HG02588 (cell line): Measurements from ENCODE around the gene SCO2.

Experiments used
- ATAC-seq: cut with Tn5 transposase; IDR thresholded peaks from one replicate; pipeline ENCODE4 v1.9.1; 2021; ENCODE audit warnings: mild to moderate bottlenecking, moderate library complexity; ENCODE audit not compliant: unreplicated experiment

Gene SCO2

DNA sequence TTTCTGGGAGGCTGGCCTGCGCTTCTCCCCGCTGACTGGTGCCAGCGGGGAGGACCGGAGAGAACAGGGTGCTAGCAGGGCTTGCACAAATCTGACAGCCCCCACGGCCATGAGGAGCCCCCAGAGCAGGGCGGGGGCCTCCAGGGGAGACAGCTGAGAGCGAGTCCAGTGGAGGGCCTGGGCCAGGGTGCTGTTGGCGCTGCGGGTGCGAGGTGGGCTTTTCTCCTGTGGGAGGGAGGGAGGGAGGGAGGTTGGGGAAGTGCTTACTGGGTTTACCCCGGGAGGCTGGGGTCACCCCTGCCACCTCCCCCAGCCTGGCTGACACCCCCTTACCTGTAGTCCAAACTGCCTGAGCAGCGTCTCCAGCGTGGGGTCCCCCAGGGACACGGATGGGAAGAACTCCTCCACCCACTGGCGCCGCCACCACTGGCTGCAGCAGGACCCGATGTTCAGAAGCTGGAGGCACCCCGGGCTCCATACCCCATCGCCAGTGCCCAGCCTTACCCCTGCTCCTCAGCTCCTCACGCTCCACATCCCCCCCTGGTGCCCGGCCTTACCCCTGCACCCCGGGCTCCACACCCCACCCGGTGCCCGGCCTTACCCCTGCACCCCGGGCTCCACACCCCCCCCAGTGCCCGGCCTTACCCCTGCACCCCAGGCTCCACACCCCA lies 21.8 kb downstream of the SCO2 start:
- no peak for ATAC-seq

DNA sequence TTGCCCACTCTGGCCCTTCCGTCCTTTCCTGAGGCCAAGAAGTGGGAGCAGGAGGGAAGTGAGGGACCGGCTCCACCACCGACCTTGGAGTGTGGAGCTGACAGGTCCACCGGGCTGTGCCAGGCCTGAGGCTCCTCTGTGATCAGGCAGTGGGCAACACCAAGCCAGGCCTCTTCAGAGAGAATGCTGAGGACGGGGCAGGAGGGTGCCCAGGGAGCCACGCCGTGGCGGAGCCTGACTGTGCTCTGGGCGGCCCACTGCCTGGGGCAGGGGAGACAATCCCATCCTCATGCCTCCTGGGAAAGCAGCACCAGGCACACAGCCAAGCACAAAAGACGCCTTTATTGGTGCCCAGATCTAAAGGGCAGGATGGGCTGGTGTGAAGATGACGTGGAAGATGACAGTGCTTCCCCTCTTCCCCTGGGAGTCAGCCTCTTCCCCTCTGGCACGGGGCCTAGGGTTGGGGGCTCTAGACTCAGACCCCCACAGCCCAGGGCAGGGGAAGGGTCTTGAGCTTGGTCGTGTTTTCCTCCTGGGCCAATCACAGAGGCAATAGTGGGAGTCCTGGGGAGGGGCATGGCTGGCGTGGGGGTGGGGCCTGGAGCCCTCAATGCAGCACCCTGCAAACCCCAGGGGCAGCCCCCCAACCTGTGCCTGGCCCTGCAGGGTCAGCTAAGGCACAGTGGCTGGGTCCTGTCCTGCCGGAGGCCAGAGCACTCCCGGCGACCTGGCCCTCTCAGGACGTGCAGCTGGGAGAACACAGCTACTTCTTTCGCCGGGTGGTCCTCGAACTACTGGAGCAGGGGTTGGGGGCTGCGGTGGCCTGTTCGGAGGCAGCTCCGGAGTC lies 22.5 kb downstream of the SCO2 start:
- ATAC-seq, result no peak

DNA sequence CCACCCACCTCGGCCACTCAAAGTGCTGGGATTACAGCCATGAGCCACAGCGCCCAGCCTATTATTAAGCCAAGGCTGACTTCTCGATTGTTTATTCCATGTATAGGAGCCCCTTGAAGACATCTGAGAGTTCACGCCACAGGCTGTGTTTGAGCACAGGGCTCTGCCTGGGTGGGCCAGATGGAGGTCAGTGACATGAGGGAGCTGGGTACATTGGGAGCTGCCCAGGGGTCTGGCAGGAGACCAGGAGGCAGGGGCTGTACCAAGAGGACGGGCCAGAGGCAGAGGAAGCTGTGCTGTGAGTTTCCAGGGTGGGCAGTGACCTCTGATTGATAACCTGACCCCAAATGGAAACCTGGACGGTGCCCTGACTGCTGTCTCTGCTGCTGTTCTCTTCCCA lies 23.3 kb downstream of the SCO2 start:
- ATAC-seq, result no peak

DNA sequence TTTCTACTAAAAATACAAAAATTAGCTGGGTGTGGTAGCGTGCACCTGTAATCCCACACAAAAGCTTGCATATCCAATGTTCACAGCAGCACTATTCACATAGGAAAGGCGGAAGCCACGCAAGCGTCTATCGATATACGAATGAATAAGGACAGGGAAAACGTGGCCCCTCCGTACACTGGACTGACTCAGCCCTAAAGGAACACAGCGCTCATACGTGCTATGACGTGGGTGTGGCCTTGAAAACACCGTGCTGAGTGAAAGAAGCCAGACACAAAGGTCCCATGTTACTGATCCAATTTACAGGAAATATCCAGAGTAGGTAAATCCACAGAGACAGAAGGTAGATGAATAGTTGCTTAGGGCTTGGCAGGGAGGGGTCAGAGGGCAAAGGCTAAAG lies 24.9 kb downstream of the SCO2 start:
- no peak for ATAC-seq

DNA sequence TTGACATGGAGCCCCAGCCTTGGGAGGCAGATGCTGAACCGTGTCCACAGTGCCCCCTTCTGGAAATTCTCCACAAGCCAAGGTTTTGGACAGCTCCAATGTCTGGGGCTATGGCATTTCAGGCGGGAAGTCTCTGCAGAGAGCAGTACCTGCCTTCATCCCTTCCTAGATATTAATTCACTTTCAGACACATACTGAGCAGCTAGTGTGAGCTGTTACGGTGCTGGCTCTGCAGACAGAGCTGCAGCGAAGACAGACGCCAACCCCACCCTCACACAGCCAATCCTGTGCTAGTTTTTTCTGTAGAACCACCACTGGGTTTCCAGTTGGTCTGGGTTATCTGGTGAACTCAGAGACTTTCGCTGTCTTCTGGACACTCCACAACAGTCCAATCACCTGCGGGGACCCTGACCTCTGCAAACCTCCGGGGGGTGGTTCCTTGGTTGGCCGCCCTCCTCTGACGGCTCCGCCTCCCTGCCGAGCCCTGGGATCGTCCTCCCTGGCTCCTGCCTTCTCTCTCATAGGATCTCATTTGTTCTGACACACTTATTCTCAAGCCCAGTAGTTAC lies 27.0 kb downstream of the SCO2 start:
- ATAC-seq, result no peak

DNA sequence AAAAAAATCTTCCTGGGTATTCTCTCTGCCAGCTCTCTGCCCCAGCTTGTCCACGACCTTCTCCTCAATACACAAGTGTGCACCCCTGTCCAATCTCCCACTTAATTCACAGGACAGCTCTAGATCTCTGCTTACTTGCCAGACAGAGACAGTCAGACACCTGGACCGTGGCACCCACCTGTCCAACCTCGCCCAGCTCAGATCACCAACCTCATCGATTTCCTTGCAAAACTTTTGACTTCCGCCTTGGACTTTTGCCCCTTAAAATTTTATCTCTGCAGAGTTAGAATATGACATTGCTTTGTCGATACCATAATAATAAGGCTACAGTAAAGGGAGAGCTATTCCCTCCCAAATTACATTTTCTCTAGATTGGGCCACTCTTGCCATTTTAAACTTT lies 28.3 kb downstream of the SCO2 start:
- ATAC-seq, result no peak

DNA sequence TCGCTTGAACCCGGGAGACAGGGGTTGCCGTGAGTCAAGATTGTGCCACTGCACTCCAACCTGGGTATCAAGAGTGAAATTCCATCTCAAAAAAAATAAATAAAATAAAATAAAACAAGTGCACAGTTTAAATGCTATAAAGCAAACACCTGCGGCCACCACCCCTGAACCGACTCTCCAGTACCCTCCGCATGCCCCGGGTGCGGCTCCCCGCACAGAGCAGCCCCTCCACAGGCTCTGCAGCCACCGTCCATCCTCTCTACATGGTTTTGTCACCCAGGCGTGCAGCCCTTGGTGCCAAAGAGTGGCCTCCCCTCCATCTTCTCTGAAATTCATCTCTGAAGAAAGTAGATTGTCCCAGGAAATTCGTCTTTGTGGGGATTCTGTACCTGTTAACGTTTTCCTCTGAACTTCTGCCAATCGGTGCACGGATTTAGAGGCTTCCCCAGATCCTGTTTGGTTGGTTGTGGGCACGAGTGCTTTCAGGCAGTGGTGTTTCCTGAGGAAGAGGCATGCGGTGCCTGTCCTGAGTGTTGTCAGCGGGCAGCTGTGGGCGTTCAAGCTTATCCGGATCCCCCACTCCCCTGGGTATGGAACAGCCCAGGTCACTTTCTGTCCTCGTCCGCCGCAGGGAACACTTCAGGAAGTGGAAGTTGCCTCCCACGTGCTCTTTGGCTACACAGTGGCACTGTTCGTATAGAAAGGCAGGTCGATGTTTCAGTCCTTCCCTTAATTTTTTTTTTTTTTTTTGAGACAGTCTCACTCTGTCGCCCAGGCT lies 34.7 kb downstream of the SCO2 start:
- ATAC-seq, result no peak

DNA sequence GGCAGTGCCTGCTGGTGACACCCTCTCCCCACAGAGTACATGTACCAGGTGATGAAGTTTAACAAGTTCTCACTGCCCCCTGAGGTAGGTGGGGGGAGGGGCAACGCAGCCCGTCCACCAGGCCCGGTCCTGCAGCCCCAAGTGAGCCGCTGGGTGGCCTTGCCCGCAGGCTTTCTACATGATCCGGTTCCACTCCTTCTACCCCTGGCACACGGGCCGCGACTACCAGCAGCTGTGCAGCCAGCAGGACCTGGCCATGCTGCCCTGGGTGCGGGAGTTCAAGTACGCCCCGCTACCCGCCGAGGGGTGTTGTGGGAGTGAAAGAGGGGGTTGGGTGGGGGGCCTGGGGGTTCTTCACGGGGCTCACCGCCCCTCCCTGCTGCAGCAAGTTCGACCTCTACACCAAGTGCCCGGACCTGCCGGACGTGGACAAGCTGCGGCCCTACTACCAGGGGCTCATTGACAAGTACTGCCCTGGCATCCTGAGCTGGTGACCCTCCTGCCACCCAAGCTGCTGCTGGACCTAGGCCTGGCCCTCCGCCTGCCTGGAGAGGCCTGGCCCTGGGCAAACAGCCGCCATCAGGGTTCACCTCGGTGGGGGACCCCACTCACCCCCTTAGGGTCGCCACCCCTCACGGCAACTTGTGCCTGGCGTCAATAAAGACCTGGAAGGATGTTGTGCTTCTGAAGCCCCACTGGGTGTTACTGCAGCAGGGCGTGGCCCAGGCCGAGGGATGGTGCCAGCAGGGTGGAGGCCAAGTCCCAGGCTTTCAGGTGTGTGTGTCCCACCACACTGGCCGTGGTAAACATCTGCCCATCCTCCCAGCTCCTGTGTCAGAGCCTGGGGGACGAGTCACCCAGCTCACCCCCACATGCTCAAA lies 35.8 kb downstream of the SCO2 start:
- no peak for ATAC-seq

DNA sequence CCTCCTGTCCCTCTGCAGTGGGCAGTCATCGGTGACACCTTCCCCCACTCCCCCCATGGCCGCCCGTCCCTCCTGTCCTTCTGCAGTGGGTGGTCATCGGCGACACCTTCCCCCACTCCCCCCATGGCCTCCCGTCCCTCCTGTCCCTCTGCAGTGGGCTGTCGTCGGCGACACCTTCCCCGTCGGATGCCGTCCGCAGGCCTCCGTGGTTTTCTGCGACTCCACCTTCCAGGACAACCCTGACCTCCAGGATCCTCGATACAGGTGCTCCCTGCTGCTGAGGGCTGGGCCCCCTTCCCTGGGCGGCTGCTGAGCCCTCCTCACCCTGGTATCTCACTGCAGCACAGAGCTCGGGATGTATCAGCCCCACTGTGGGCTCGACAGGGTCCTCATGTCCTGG lies 36.5 kb downstream of the SCO2 start:
- no peak for ATAC-seq

DNA sequence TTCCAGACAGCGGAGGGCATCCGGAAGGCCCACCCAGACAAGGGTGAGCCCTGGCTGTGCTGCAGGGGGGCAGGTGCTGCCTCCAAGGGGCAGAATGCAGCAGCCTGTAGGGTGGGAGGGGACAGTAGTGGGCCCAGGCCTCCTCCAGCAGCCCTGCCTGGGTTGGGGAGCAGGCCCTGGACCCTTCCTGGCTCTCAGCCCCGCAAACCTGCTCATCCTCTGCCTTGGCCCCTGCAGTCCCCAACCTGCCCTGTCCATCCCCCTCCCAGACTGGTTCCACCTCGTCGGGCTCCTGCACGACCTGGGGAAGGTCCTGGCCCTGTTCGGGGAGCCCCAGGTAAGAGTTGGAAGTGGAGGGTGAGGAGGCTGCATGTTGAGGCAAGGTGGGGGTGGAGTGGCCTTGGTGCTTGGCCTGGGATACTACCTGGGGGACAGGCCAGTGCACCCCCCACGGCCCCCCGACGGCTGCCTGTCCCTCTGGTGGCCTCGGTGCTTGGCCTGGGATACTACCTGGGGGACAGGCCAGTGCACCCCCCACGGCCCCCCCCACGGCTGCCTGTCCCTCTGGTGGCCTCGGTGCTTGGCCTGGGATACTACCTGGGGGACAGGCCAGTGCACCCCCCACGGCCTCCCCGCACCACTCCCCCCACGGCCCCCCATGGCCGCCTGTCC lies 37.3 kb downstream of the SCO2 start:
- no peak for ATAC-seq

DNA sequence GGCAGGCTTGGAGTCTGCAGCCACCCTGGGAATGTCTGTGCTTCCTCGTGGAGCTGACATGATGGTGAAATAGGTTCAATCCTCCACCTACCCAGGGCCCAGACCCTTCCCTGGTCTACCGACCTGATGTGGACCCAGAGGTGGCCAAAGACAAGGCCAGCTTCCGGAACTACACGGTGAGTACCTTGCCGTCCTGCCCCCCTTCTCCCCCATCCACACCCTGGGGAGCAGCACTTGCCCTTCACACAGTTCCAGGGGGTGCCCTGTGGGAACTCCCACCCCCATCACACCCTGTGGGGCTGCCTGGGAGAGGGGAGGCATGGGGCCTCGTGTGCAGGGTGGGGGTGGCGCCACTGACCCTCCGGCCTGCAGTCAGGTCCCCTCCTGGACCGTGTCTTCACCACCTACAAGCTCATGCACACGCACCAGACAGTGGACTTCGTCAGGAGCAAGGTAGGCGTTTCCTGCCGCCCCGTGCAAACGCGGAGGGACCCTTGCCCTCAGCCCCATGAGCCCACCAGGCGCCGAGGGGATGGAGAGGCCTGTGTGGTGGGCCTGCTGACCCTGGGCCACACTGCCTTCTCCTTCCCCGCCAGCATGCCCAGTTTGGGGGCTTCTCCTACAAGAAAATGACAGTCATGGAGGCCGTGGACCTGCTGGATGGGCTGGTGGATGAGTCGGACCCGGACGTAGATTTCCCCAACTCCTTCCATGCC lies 38.0 kb downstream of the SCO2 start:
- ATAC-seq, result no peak

DNA sequence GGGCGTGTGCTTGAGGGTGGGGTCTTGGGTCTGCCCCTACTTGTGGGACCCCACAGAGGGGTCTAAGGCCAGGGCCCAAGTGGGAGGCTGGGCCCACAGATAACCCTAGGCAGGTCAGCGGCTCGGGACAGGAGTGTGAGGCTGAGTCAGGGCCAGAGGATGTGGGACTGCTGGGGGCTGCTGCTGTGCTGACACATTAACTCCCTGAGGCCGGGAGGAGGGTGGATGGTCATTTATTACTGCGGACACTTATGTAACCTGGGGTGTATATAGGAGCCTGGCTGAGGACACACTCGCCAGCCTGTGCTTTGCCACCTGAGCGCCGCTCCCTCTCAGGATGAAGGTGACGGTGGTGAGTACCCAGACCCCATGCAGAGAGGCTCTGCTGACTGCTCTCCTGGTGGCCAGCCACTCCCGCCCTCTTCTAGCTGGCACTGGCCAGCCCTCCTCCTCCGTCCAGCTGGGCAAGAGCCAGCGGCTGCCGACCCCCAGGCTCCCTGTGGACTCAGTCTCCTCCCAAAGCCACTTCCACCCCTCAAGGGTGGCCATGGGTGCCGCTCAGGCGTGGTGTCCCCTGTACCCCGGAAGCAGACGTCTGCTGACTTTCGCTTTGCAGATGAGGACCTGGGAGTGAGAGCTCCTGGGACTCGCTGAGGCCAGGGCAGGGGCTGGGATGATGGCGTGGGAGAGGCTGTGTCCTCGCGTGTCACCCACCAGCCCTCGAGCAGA lies 38.7 kb downstream of the SCO2 start, which contains the start of gene MIOX:
TSS of gene MIOX (plus strand) at position 299 of the 729 bp plus-strand sequence. CDS start at position 338, 39 bp downstream.
- no peak for ATAC-seq

DNA sequence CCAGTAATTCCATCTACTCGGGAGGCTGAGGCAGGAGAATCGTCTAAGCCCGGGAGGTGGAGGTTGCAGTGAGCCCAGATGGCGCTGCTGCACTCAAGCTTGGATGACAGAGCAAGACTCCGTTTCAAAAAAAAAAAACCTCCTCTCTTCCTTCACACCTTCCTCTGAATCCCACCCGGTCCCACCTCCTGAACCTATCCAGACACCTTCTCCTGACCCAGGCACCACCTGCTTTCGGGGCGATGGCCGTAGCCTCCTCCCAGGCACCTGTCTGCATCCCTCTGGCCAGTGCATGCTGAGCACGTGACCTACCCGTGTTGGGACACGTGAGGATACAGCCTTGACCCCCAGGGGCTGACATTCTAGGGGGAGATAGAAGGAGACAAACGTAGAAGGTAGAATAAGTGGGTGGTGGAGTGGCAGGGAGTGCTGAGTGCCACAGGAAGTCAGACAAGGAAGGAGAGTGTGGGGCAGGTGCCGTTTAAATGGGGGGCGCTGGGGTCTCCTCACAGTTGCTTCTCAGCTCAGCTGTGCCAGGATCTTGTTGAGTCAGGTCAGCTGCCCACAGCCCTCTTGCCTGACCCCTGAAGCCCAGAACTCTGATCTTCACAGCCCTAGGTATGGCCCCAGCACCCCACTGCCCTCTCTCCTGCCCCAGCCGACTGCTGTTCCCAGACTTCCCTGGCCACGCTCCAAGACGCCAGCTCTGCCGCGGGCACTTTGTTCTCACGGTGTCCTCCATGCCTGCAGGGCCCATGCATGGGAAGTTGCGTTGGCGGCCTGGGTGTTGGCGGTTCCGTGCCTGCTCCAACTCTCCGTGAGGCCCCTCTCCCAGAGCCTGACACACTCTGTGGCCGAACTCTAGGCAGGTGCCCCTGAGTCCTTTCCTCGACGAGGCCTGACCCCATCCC lies 39.9 kb downstream of the SCO2 start:
- no peak for ATAC-seq

DNA sequence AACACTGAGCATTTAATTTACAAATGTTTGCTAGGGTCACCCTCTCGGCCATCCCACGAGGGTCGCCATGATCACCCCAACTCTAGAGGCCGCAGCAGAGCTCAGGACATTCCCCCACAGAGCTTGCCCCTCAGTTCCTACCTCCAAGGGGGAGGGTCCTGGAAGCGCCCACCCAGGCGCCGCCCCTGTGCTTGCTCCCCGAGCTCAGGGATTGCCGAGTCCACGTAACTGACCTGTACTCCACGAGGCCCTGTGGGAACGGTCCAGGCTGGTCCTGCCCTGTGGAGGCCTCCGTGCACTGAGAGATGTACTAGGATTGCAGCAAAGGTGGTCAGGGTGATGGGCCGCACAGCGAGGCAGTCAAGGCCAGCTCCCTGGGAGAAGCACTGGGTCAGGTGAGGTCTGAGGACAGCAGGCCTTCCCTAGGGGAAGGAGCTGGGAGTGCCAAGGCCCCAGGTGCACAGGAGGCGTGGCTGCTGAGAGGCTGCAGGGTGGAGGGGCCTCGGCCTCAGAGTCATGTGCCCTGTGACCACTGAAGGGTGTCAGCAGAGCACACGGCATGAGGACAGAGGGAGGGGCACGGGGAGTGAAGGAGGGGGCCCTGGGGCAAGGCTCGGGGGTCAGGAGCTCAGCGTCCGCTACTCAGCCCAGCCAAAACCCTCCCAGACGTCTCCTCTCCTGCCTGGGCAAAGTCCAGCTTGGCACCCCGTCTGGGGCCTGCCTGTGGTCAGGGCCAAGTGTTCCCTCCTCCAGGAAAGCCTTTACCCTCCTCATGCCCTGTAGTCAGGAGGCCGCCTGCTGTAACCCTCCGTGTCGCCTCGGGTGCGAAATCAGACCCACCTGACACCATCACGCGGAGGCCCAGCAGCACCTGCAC lies 41.2 kb downstream of the SCO2 start:
- ATAC-seq, result no peak

DNA sequence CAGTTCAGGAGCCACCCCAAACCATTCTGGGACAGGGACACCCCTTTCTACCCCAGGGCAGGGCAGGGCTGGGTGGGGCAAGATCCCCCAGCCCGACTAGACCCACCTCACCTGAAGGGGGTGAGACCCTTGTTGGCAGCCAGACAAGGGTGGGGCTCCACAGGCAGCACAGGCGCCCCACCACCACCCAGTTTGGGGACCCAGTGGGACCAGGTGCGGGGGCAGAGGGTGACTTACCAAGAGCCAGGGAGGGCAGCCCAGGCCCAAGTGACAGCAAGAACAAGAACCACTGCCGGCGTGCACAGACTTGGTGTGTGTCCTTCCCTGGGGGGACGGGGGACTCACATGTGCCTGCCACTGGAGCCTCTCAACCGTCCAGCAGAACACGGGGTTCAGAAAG lies 41.8 kb downstream of the SCO2 start:
- no peak for ATAC-seq

DNA sequence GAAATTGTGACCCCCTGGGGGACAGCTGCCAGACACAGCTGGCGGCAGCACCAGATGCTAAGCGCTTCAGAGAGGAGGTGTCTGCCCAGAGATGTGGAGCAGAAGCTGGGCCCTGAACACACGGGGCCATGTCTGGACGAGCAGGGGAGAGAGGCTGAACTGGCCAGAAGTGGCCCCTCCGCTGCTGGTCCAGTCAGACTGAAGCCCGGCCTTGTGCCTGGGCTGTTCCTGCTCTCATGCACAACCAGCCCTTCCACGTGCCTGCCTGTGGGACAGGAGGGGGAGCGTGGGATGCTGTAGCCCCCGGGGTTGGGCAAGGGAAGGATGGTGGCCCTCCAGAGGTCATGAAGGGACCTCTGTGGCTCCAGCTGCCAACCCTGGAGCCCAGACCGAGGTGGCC lies 42.3 kb downstream of the SCO2 start:
- no peak for ATAC-seq
